ENCODE measurements around the gene NPHP4. TPM values are rescaled to one million over a fixed set of nuclear protein-coding genes. Genes with fewer than 3 reads are reported as not detected.

Gene NPHP4
- total and polyA plus RNA-seq, 10 of the 15 experiments (the other 5 are each of a cell fraction or from before 2014, with no cell fraction given), result 0.16 to 10.5 (median 3.1) TPM

DNA sequence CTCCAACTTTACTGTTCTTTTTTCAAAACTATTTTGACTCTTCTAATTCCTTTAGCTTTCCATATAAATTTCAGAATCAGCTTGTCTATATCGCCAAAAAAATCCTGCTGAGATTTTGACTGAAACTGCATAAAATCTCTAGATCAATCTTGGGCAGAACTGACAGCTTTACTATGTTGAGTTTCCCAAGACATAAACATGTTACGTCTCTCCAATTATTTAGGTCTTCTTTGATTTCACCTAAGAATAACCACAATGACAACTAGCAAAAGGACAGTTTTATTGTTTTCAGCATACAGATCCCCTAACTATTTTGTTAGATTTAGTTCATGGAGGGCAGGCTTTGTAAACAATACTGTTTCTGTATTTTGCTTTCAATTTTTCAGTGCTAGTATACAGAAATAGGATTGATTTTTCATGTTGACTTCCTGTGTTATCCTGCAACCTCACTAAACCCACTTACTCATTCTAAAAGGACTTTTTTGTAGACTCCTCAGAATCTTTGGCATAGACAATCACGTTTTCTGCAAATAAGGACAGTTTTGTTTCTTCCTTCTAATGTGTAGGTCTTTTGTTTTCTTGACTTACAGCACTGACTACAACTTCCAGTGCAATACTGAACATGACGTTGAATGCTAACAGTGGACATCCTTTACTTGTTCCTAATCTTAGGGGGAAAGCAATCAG is 63.4 kb downstream of the NPHP4 start:
- Histone ChIP-seq H3K9ac (ENCODE audit: control insufficient read depth, insufficient read depth, low read length) (no peak overlapping the region), H3K9me3 (replicated peaks; ENCODE audit: control insufficient read depth, insufficient read depth, low read length) (no peaks in the 10 kb centered on the region), H3K4me1 (ENCODE audit: control insufficient read depth, insufficient read depth, low read length) (no peaks in the 10 kb centered on the region), H2AFZ (ENCODE audit: control insufficient read depth, low read depth, low read length) (no peak overlapping the region), H3K4me3 (no peak overlapping the region), H4K20me1 (ENCODE audit: control insufficient read depth, insufficient read depth) (no peaks in the 10 kb centered on the region), H3K27ac (ENCODE audit: control insufficient read depth, insufficient read depth) (no peak overlapping the region), H3K27me3 (replicated peaks in 1 of 2; ENCODE audit: control insufficient read depth in 2 of 2, insufficient read depth in 2 of 2, low read length in 1 of 2) (no peaks in the 10 kb centered on the region), H3K4me2 (ENCODE audit: control insufficient read depth, insufficient read depth) (no peak overlapping the region), H3K79me2 (ENCODE audit: control insufficient read depth, insufficient read depth, low read length) (no peaks in the 10 kb centered on the region), H3K36me3 (ENCODE audit: control insufficient read depth in 2 of 2, insufficient read depth in 2 of 2, low read length in 1 of 2) (peaks cover 0 to 3% of the 10 kb centered on the region in 2 experiments; a peak in 2 of 4 replicates)
- SMC1A ChIA-PET (ENCODE audit: uncharacterized antibody, unreplicated experiment), result no interaction called here
- no peak for ATAC-seq
- CTCF ChIA-PET, result no interaction called here
- RAD21 ChIA-PET (ENCODE audit: unreplicated experiment), result no interaction called here
- WGBS (ENCODE audit: insufficient coverage, insufficient replicate concordance, low lambda C conversion rate, missing lambda C conversion rate), result 82% methylated on average over 4 of the region's 4 CpGs
- no TSS peak for BruUV-seq (replicated peaks)
- POLR2A ChIA-PET, result no interaction called here
- no peak for DNase-seq (ENCODE audit: low read depth, low spot score)
- intact Hi-C loops (cut with micrococcal nuclease; ENCODE audit: unreplicated experiment), result no loop called here
- no peak for FAIRE-seq
- in situ Hi-C loops (cut with MboI), result no loop called here
- TF ChIP-seq, protein P1, sequence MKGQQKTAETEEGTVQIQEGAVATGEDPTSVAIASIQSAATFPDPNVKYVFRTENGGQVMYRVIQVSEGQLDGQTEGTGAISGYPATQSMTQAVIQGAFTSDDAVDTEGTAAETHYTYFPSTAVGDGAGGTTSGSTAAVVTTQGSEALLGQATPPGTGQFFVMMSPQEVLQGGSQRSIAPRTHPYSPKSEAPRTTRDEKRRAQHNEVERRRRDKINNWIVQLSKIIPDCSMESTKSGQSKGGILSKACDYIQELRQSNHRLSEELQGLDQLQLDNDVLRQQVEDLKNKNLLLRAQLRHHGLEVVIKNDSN (IDR thresholded peaks at IDR 0.05; ENCODE audit: borderline replicate concordance, extremely low read length, insufficient read depth, low read depth, low read length), result no peak
- TF ChIP-seq, protein P2, sequence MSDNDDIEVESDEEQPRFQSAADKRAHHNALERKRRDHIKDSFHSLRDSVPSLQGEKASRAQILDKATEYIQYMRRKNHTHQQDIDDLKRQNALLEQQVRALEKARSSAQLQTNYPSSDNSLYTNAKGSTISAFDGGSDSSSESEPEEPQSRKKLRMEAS (IDR thresholded peaks at IDR 0.05; ENCODE audit: low read depth, low read length), result no peak
- TF ChIP-seq, protein P3, sequence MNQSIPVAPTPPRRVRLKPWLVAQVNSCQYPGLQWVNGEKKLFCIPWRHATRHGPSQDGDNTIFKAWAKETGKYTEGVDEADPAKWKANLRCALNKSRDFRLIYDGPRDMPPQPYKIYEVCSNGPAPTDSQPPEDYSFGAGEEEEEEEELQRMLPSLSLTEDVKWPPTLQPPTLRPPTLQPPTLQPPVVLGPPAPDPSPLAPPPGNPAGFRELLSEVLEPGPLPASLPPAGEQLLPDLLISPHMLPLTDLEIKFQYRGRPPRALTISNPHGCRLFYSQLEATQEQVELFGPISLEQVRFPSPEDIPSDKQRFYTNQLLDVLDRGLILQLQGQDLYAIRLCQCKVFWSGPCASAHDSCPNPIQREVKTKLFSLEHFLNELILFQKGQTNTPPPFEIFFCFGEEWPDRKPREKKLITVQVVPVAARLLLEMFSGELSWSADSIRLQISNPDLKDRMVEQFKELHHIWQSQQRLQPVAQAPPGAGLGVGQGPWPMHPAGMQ (IDR thresholded peaks at IDR 0.05; ENCODE audit: borderline replicate concordance), result no peak
- TF ChIP-seq HCFC1 (IDR thresholded peaks at IDR 0.05; ENCODE audit: low read length) (no peak), RUNX3 (IDR thresholded peaks at IDR 0.05; ENCODE audit: low read length) (no peak), DPF2 (IDR thresholded peaks at IDR 0.05) (no peak), FOXK2 (IDR thresholded peaks at IDR 0.05) (no peak), NRF1 (conservative IDR thresholded peaks at IDR 0.05; ENCODE audit: low read depth, low read length) (no peak), JUND (IDR thresholded peaks at IDR 0.05; ENCODE audit: low read depth, low read length) (no peak), IRF4 (IDR thresholded peaks at IDR 0.05; ENCODE audit: low read depth, low read length) (no peak), KAT2A (conservative IDR thresholded peaks at IDR 0.05; ENCODE audit: control insufficient read depth, low read depth, low read length) (no peak), ZBED1 (IDR thresholded peaks at IDR 0.05; ENCODE audit: borderline replicate concordance) (no peak), ZNF384 (IDR thresholded peaks at IDR 0.05; ENCODE audit: borderline replicate concordance, low read depth, low read length) (no peak), CREM (IDR thresholded peaks at IDR 0.05; ENCODE audit: low read depth) (no peak), NR2C1 (IDR thresholded peaks at IDR 0.05) (no peak)
- TF ChIP-seq, protein P4, sequence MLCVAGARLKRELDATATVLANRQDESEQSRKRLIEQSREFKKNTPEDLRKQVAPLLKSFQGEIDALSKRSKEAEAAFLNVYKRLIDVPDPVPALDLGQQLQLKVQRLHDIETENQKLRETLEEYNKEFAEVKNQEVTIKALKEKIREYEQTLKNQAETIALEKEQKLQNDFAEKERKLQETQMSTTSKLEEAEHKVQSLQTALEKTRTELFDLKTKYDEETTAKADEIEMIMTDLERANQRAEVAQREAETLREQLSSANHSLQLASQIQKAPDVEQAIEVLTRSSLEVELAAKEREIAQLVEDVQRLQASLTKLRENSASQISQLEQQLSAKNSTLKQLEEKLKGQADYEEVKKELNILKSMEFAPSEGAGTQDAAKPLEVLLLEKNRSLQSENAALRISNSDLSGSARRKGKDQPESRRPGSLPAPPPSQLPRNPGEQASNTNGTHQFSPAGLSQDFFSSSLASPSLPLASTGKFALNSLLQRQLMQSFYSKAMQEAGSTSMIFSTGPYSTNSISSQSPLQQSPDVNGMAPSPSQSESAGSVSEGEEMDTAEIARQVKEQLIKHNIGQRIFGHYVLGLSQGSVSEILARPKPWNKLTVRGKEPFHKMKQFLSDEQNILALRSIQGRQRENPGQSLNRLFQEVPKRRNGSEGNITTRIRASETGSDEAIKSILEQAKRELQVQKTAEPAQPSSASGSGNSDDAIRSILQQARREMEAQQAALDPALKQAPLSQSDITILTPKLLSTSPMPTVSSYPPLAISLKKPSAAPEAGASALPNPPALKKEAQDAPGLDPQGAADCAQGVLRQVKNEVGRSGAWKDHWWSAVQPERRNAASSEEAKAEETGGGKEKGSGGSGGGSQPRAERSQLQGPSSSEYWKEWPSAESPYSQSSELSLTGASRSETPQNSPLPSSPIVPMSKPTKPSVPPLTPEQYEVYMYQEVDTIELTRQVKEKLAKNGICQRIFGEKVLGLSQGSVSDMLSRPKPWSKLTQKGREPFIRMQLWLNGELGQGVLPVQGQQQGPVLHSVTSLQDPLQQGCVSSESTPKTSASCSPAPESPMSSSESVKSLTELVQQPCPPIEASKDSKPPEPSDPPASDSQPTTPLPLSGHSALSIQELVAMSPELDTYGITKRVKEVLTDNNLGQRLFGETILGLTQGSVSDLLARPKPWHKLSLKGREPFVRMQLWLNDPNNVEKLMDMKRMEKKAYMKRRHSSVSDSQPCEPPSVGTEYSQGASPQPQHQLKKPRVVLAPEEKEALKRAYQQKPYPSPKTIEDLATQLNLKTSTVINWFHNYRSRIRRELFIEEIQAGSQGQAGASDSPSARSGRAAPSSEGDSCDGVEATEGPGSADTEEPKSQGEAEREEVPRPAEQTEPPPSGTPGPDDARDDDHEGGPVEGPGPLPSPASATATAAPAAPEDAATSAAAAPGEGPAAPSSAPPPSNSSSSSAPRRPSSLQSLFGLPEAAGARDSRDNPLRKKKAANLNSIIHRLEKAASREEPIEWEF (IDR thresholded peaks at IDR 0.05; ENCODE audit: insufficient replicate concordance, low read depth, low read length), result no peak
- TF ChIP-seq, protein P5, sequence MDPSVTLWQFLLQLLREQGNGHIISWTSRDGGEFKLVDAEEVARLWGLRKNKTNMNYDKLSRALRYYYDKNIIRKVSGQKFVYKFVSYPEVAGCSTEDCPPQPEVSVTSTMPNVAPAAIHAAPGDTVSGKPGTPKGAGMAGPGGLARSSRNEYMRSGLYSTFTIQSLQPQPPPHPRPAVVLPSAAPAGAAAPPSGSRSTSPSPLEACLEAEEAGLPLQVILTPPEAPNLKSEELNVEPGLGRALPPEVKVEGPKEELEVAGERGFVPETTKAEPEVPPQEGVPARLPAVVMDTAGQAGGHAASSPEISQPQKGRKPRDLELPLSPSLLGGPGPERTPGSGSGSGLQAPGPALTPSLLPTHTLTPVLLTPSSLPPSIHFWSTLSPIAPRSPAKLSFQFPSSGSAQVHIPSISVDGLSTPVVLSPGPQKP (IDR thresholded peaks at IDR 0.05; ENCODE audit: low read depth, low read length), result no peak

All from GM12878 (cell line).